Measurements from ENCODE around the gene GATA5. TPM values are rescaled to one million over a fixed set of nuclear protein-coding genes. Genes with fewer than 3 reads are reported as not detected.

The GATA5 gene
- total RNA-seq, 4 donors from 2014 or later: 0.33 to 0.78 (median 0.46) TPM; not detected in 1

- WGBS: 85% methylated on average over 3 of the region's 3 CpGs
- intact Hi-C loops (cut with DNase I): no loop called here
- no peak overlapping the region for H3K4me3 ChIP-seq
Observed at GRCh38 chr20:62436692-62437091, 39.1 kb downstream of the GATA5 start.

GRCh38 chr20:62433658-62434497, 41.9 kb downstream of the GATA5 start:
- peaks cover 0 to 28% (median 0%) of the 10 kb centered on the region in 4 donors for H3K27me3 ChIP-seq
- H3K9me3 ChIP-seq: no peaks in the 10 kb centered on the region
- peak overlapping the region in 1 of 4 donors; percentile 24 for H3K4me3 ChIP-seq
- WGBS: 22% methylated on average over 32 of the region's 32 CpGs
- no peaks in the 10 kb centered on the region for H3K36me3 ChIP-seq
- H3K27ac ChIP-seq (replicated peaks in 1 of 4): peak overlapping the region in 3 of 4 donors; percentile 11 to 55 (median 47)
- TF ChIP-seq CTCF (IDR thresholded peaks at IDR 0.05) (no peak), POLR2A (IDR thresholded peaks at IDR 0.05; ENCODE audit: low read depth) (no peak), POLR2AphosphoS5 (IDR thresholded peaks at IDR 0.05) (peak in 1 of 2 donors; percentile 54), EP300 (IDR thresholded peaks at IDR 0.05) (no peak)
- DNase-seq (ENCODE audit: extremely low spot score): no peak
- intact Hi-C loops (cut with DNase I): no loop called here
- H3K4me1 ChIP-seq: peaks cover 10 to 41% (median 35%) of the 10 kb centered on the region in 4 donors

More at GRCh38 chr20:62436692-62437091, 39.1 kb downstream of the GATA5 start:
- TF ChIP-seq CTCF (IDR thresholded peaks at IDR 0.05) (no peak), POLR2AphosphoS5 (IDR thresholded peaks at IDR 0.05) (no peak), EP300 (IDR thresholded peaks at IDR 0.05) (no peak), POLR2A (IDR thresholded peaks at IDR 0.05; ENCODE audit: low read depth) (no peak)
- H3K36me3 ChIP-seq: no peaks in the 10 kb centered on the region
- no peaks in the 10 kb centered on the region for H3K9me3 ChIP-seq
- peaks cover 10 to 41% (median 35%) of the 10 kb centered on the region in 4 donors for H3K4me1 ChIP-seq
- DNase-seq (ENCODE audit: extremely low spot score): no peak
- H3K27me3 ChIP-seq: peaks cover 0 to 43% (median 0%) of the 10 kb centered on the region in 4 donors
- no peak overlapping the region for H3K27ac ChIP-seq (replicated peaks in 1 of 4)

GRCh38 chr20:62430866-62431447, 44.8 kb downstream of the GATA5 start:
- intact Hi-C loops (cut with DNase I): no loop called here
- no peak overlapping the region for H3K27ac ChIP-seq (replicated peaks in 1 of 4)
- H3K4me1 ChIP-seq: peaks cover 10 to 19% (median 15%) of the 10 kb centered on the region in 4 donors
- no peak overlapping the region for H3K4me3 ChIP-seq
- no peak for DNase-seq (ENCODE audit: extremely low spot score)
- peaks cover 0 to 34% (median 0%) of the 10 kb centered on the region in 4 donors for H3K27me3 ChIP-seq
- 74% methylated on average over 23 of the region's 23 CpGs for WGBS
- no peaks in the 10 kb centered on the region for H3K9me3 ChIP-seq
- no peak for TF ChIP-seq CTCF (IDR thresholded peaks at IDR 0.05)
- no peak for TF ChIP-seq EP300 (IDR thresholded peaks at IDR 0.05)
- TF ChIP-seq POLR2AphosphoS5 (IDR thresholded peaks at IDR 0.05): no peak
- TF ChIP-seq POLR2A (IDR thresholded peaks at IDR 0.05; ENCODE audit: low read depth): no peak
- no peaks in the 10 kb centered on the region for H3K36me3 ChIP-seq

- intact Hi-C loops (cut with DNase I): no loop called here
- no peak for TF ChIP-seq EP300 (IDR thresholded peaks at IDR 0.05)
- TF ChIP-seq POLR2A (IDR thresholded peaks at IDR 0.05; ENCODE audit: low read depth): no peak
- no peak for TF ChIP-seq POLR2AphosphoS5 (IDR thresholded peaks at IDR 0.05)
- TF ChIP-seq CTCF (IDR thresholded peaks at IDR 0.05): no peak
- 87% methylated on average over 5 of the region's 10 CpGs for WGBS
- H3K9me3 ChIP-seq: no peaks in the 10 kb centered on the region
- H3K4me1 ChIP-seq: peaks cover 10 to 19% (median 15%) of the 10 kb centered on the region in 4 donors
- H3K27me3 ChIP-seq: peaks cover 0 to 36% (median 0%) of the 10 kb centered on the region in 4 donors
- no peak overlapping the region for H3K27ac ChIP-seq (replicated peaks in 1 of 4)
- H3K4me3 ChIP-seq: no peak overlapping the region
- no peak for DNase-seq (ENCODE audit: extremely low spot score)
- H3K36me3 ChIP-seq: no peaks in the 10 kb centered on the region
Observed at GRCh38 chr20:62430311-62430853, 45.4 kb downstream of the GATA5 start.

Data from esophagus muscularis mucosa (tissue), 4 donors.